Measurements from ENCODE around the gene KLB. TPM values are rescaled to one million over a fixed set of nuclear protein-coding genes. Genes with fewer than 3 reads are reported as not detected.

The KLB gene
- total RNA-seq, 1 experiment from 2014 or later = not detected

GRCh38 chr4:39429476-39430334 lies 23.0 kb downstream of the KLB start:
- no peak overlapping the region for H3K9ac ChIP-seq (ENCODE audit: low read length)
- peak overlapping the region; percentile 7; the same call in 1 of the 2 replicates for H2AFZ ChIP-seq (ENCODE audit: low read length)
- H3K27me3 ChIP-seq (ENCODE audit: low read length) = no peaks in the 10 kb centered on the region
- H3K9me3 ChIP-seq (ENCODE audit: low read length) = no peaks in the 10 kb centered on the region
- peaks cover 5% of the 10 kb centered on the region for H3K4me1 ChIP-seq (ENCODE audit: low read length)
- no peak overlapping the region for H3K4me3 ChIP-seq (ENCODE audit: low read length)
- H3K27ac ChIP-seq (ENCODE audit: low read length) = no peak overlapping the region
- no peaks in the 10 kb centered on the region for H3K9me2 ChIP-seq (replicated peaks; ENCODE audit: insufficient read depth, low read length)
- no peaks in the 10 kb centered on the region for H3K36me3 ChIP-seq (ENCODE audit: insufficient read depth, low read length)
- H3K4me2 ChIP-seq (ENCODE audit: low read depth, low read length, poor library complexity, severe bottlenecking) = no peak overlapping the region
- no peaks in the 10 kb centered on the region for H4K20me1 ChIP-seq (ENCODE audit: insufficient read depth, low read depth, low read length)
- H3K79me2 ChIP-seq (ENCODE audit: low read length) = no peaks in the 10 kb centered on the region
- no peak for DNase-seq

GRCh38 chr4:39433878-39434492 lies 27.3 kb downstream of the KLB start:
- H3K9ac ChIP-seq (ENCODE audit: low read length) = no peak overlapping the region
- no peaks in the 10 kb centered on the region for H3K9me3 ChIP-seq (ENCODE audit: low read length)
- no peak overlapping the region for H3K4me3 ChIP-seq (ENCODE audit: low read length)
- no peaks in the 10 kb centered on the region for H4K20me1 ChIP-seq (ENCODE audit: insufficient read depth, low read depth, low read length)
- no peaks in the 10 kb centered on the region for H3K9me2 ChIP-seq (replicated peaks; ENCODE audit: insufficient read depth, low read length)
- no peak overlapping the region for H3K27ac ChIP-seq (ENCODE audit: low read length)
- no peaks in the 10 kb centered on the region for H3K36me3 ChIP-seq (ENCODE audit: insufficient read depth, low read length)
- no peak for DNase-seq
- no peak overlapping the region for H2AFZ ChIP-seq (ENCODE audit: low read length)
- H3K27me3 ChIP-seq (ENCODE audit: low read length) = no peaks in the 10 kb centered on the region
- H3K79me2 ChIP-seq (ENCODE audit: low read length) = no peaks in the 10 kb centered on the region
- H3K4me2 ChIP-seq (ENCODE audit: low read depth, low read length, poor library complexity, severe bottlenecking) = no peak overlapping the region
- no peaks in the 10 kb centered on the region for H3K4me1 ChIP-seq (ENCODE audit: low read length)

GRCh38 chr4:39435659-39436563 lies 29.2 kb downstream of the KLB start:
- Histone ChIP-seq H3K27me3 (ENCODE audit: low read length) (no peaks in the 10 kb centered on the region), H3K4me2 (ENCODE audit: low read depth, low read length, poor library complexity, severe bottlenecking) (no peak overlapping the region), H4K20me1 (ENCODE audit: insufficient read depth, low read depth, low read length) (no peaks in the 10 kb centered on the region), H3K9me2 (replicated peaks; ENCODE audit: insufficient read depth, low read length) (no peaks in the 10 kb centered on the region), H3K9me3 (ENCODE audit: low read length) (no peaks in the 10 kb centered on the region), H3K36me3 (ENCODE audit: insufficient read depth, low read length) (no peaks in the 10 kb centered on the region), H3K4me1 (ENCODE audit: low read length) (no peaks in the 10 kb centered on the region), H3K9ac (ENCODE audit: low read length) (no peak overlapping the region), H3K27ac (ENCODE audit: low read length) (no peak overlapping the region), H3K4me3 (ENCODE audit: low read length) (no peak overlapping the region), H3K79me2 (ENCODE audit: low read length) (no peaks in the 10 kb centered on the region), H2AFZ (ENCODE audit: low read length) (no peak overlapping the region)
- peak; percentile 50 for DNase-seq

- Histone ChIP-seq H4K20me1 (ENCODE audit: insufficient read depth, low read depth, low read length) (no peaks in the 10 kb centered on the region), H3K27ac (ENCODE audit: low read length) (no peak overlapping the region), H3K4me3 (ENCODE audit: low read length) (no peak overlapping the region), H2AFZ (ENCODE audit: low read length) (no peak overlapping the region), H3K4me1 (ENCODE audit: low read length) (no peaks in the 10 kb centered on the region), H3K79me2 (ENCODE audit: low read length) (no peaks in the 10 kb centered on the region), H3K36me3 (ENCODE audit: insufficient read depth, low read length) (no peaks in the 10 kb centered on the region), H3K4me2 (ENCODE audit: low read depth, low read length, poor library complexity, severe bottlenecking) (no peak overlapping the region), H3K9me3 (ENCODE audit: low read length) (no peaks in the 10 kb centered on the region), H3K9me2 (replicated peaks; ENCODE audit: insufficient read depth, low read length) (no peaks in the 10 kb centered on the region), H3K27me3 (ENCODE audit: low read length) (no peaks in the 10 kb centered on the region), H3K9ac (ENCODE audit: low read length) (no peak overlapping the region)
- DNase-seq = no peak
Observed at GRCh38 chr4:39441593-39441992, 34.9 kb downstream of the KLB start.

GRCh38 chr4:39442998-39443397 lies 36.3 kb downstream of the KLB start:
- H3K9me2 ChIP-seq (replicated peaks; ENCODE audit: insufficient read depth, low read length) = no peaks in the 10 kb centered on the region
- DNase-seq = no peak
- no peak overlapping the region for H3K4me3 ChIP-seq (ENCODE audit: low read length)
- peaks cover 11% of the 10 kb centered on the region for H3K4me1 ChIP-seq (ENCODE audit: low read length)
- H3K4me2 ChIP-seq (ENCODE audit: low read depth, low read length, poor library complexity, severe bottlenecking) = no peak overlapping the region
- no peaks in the 10 kb centered on the region for H3K36me3 ChIP-seq (ENCODE audit: insufficient read depth, low read length)
- no peaks in the 10 kb centered on the region for H3K9me3 ChIP-seq (ENCODE audit: low read length)
- no peaks in the 10 kb centered on the region for H4K20me1 ChIP-seq (ENCODE audit: insufficient read depth, low read depth, low read length)
- H3K27me3 ChIP-seq (ENCODE audit: low read length) = no peaks in the 10 kb centered on the region
- no peak overlapping the region for H3K27ac ChIP-seq (ENCODE audit: low read length)
- no peaks in the 10 kb centered on the region for H3K79me2 ChIP-seq (ENCODE audit: low read length)
- H3K9ac ChIP-seq (ENCODE audit: low read length) = no peak overlapping the region
- H2AFZ ChIP-seq (ENCODE audit: low read length) = no peak overlapping the region

- H3K36me3 ChIP-seq (ENCODE audit: insufficient read depth, low read length) = peaks cover 14% of the 10 kb centered on the region; the same call in 1 of the 2 replicates
- DNase-seq = no peak
- H3K79me2 ChIP-seq (ENCODE audit: low read length) = no peaks in the 10 kb centered on the region
- peaks cover 13% of the 10 kb centered on the region; the same call in 1 of the 2 replicates for H4K20me1 ChIP-seq (ENCODE audit: insufficient read depth, low read depth, low read length)
- H3K9me2 ChIP-seq (replicated peaks; ENCODE audit: insufficient read depth, low read length) = no peaks in the 10 kb centered on the region
- H2AFZ ChIP-seq (ENCODE audit: low read length) = no peak overlapping the region
- H3K27me3 ChIP-seq (ENCODE audit: low read length) = no peaks in the 10 kb centered on the region
- no peak overlapping the region for H3K4me2 ChIP-seq (ENCODE audit: low read depth, low read length, poor library complexity, severe bottlenecking)
- H3K4me1 ChIP-seq (ENCODE audit: low read length) = peaks cover 22% of the 10 kb centered on the region
- no peak overlapping the region for H3K9ac ChIP-seq (ENCODE audit: low read length)
- H3K4me3 ChIP-seq (ENCODE audit: low read length) = no peak overlapping the region
- no peak overlapping the region for H3K27ac ChIP-seq (ENCODE audit: low read length)
- H3K9me3 ChIP-seq (ENCODE audit: low read length) = no peaks in the 10 kb centered on the region
Observed at GRCh38 chr4:39446483-39446841, 39.7 kb downstream of the KLB start.

GRCh38 chr4:39446842-39447573 lies 40.3 kb downstream of the KLB start:
- Histone ChIP-seq H4K20me1 (ENCODE audit: insufficient read depth, low read depth, low read length) (peaks cover 18% of the 10 kb centered on the region), H3K4me1 (ENCODE audit: low read length) (peaks cover 22% of the 10 kb centered on the region), H3K79me2 (ENCODE audit: low read length) (no peaks in the 10 kb centered on the region), H3K4me2 (ENCODE audit: low read depth, low read length, poor library complexity, severe bottlenecking) (peak overlapping the region; percentile 39), H3K36me3 (ENCODE audit: insufficient read depth, low read length) (peaks cover 18% of the 10 kb centered on the region), H3K9me3 (ENCODE audit: low read length) (no peaks in the 10 kb centered on the region), H3K27ac (ENCODE audit: low read length) (no peak overlapping the region), H3K4me3 (ENCODE audit: low read length) (no peak overlapping the region; the same call in 1 of the 2 replicates), H3K9ac (ENCODE audit: low read length) (no peak overlapping the region), H3K27me3 (ENCODE audit: low read length) (no peaks in the 10 kb centered on the region), H2AFZ (ENCODE audit: low read length) (no peak overlapping the region), H3K9me2 (replicated peaks; ENCODE audit: insufficient read depth, low read length) (no peaks in the 10 kb centered on the region)
- peak; percentile 77 for DNase-seq

All from Karpas-422 (cell line).